Endothelial cell of umbilical vein (primary cell): Measurements from ENCODE around the gene KCNB1. TPM values are rescaled to one million over a fixed set of nuclear protein-coding genes. Genes with fewer than 3 reads are reported as not detected.

Experiments used
- BruUV-seq: library from RNA; stranded (reverse); fragments of 400-500 nt; replicated peaks from 2 replicates; lab custom pipeline; 2021; lab: Mats Ljungman, UMichigan
- CTCF ChIA-PET: fragments of 300-600, 350-600 bp; sonication (Branson Sonifier 250); formaldehyde crosslinking; loops from one replicate; lab custom pipeline; 2021; ENCODE audit warnings: antibody characterized with exemption, inconsistent platforms; lab: Charles Lee
- POLR2A ChIA-PET: fragments of 300-600, 350-600 bp; sonication (Branson Sonifier 250); formaldehyde crosslinking; loops from one replicate; lab custom pipeline; 2021; ENCODE audit warnings: antibody characterized with exemption, inconsistent platforms; lab: Charles Lee
- DNase-seq: peaks from one replicate; pipeline ENCODE4 v3.0.0-alpha.2; 2011; ENCODE audit warnings: low read depth, low spot score
- FAIRE-seq: peaks from 2 replicates; lab custom pipeline; 2011; peaks lifted over from hg19 to GRCh38; lab: Jason Lieb, UNC
- H2AFZ ChIP-seq: 2 replicates; pipeline ENCODE4 v1.6.0; 2012; ENCODE audit warnings: low read depth, low read length, control low read depth, inconsistent platforms
- H3K27ac ChIP-seq: 2 replicates; pipeline ENCODE4 v1.5.1; 2011; ENCODE audit warnings: low read depth, mild to moderate bottlenecking, control low read depth, low read length, moderate library complexity; ENCODE audit not compliant: insufficient read depth
- H3K27me3 ChIP-seq, 2 experiments: 2 replicates each; pipeline versions ENCODE4 v1.6.0 to v1.6.1; 2011; ENCODE audit warnings: low read length in 2 of 2, mixed read lengths in 1 of 2; ENCODE audit not compliant: control insufficient read depth in 2 of 2, insufficient read depth in 2 of 2
- H3K36me3 ChIP-seq, 2 experiments: 2 replicates in 1 of 2; 3 replicates in 1 of 2; pipeline ENCODE4 v1.5.1; 2011; ENCODE audit warnings: low read length in 2 of 2, mild to moderate bottlenecking in 1 of 2, moderate library complexity in 1 of 2; ENCODE audit not compliant: control insufficient read depth in 2 of 2, insufficient read depth in 2 of 2; ENCODE audit errors: extremely low read depth in 1 of 2
- H3K4me1 ChIP-seq: 3 replicates; pipeline ENCODE4 v1.5.1; 2011; ENCODE audit warnings: mild to moderate bottlenecking, low read length; ENCODE audit not compliant: control insufficient read depth, insufficient read depth; ENCODE audit errors: extremely low read depth
- H3K4me2 ChIP-seq: 2 replicates; pipeline ENCODE4 v1.6.1; 2011; ENCODE audit warnings: low read length, control low read depth, mixed read lengths; ENCODE audit not compliant: insufficient read depth
- H3K4me3 ChIP-seq, 3 experiments: fragments of 200-600 bp in 1 of 3; sonication (generic), shearing (Covaris generic) in 1 of 3; replicated peaks in 1 of 3; 2 replicates each; pipeline ENCODE4 v1.5.1; 2011 to 2016; ENCODE audit warnings: control low read depth in 3 of 3, low read length in 3 of 3, mild to moderate bottlenecking in 2 of 3, inconsistent platforms in 1 of 3, low read depth in 1 of 3, moderate library complexity in 1 of 3; ENCODE audit not compliant: insufficient read depth in 1 of 3
- H3K79me2 ChIP-seq: 2 replicates; pipeline ENCODE4 v1.6.0; 2012; ENCODE audit warnings: low read length, inconsistent platforms; ENCODE audit not compliant: control insufficient read depth, insufficient read depth
- H3K9ac ChIP-seq: replicated peaks from 2 replicates; pipeline ENCODE3; 2011; ENCODE audit warnings: low read length, control low read depth; ENCODE audit not compliant: insufficient read depth; ENCODE audit errors: extremely low read depth
- H3K9me1 ChIP-seq: replicated peaks from 3 replicates; pipeline ENCODE4 v1.6.0; 2011; ENCODE audit warnings: mild to moderate bottlenecking, low read length; ENCODE audit not compliant: control insufficient read depth, insufficient read depth; ENCODE audit errors: extremely low read depth
- H3K9me3 ChIP-seq: replicated peaks from 2 replicates; pipeline ENCODE4 v1.5.1; 2012; ENCODE audit warnings: low read length, inconsistent platforms; ENCODE audit not compliant: control insufficient read depth, insufficient read depth
- H4K20me1 ChIP-seq: replicated peaks from 2 replicates; pipeline ENCODE3; 2011; ENCODE audit warnings: mild to moderate bottlenecking, low read length; ENCODE audit not compliant: control insufficient read depth, insufficient read depth; ENCODE audit errors: extremely low read depth
- CTCF ChIP-seq, 2 donors: IDR thresholded peaks; 1 replicate in 1 of 2; 2 replicates in 1 of 2; pipeline ENCODE4 v1.5.1; 2011; ENCODE audit warnings: low read length in 2 of 2, mild to moderate bottlenecking in 2 of 2, moderate library complexity in 2 of 2, control low read depth in 1 of 2, inconsistent platforms in 1 of 2, low read depth in 1 of 2; ENCODE audit not compliant: insufficient read depth in 1 of 2; ENCODE audit errors: extremely low read depth in 1 of 2
- EZH2 ChIP-seq: IDR thresholded peaks from 2 replicates; pipeline ENCODE4 v1.6.1; 2012; ENCODE audit warnings: borderline replicate concordance, low read depth, mild to moderate bottlenecking, moderate library complexity, low read length, inconsistent platforms; ENCODE audit not compliant: severe bottlenecking
- FOS ChIP-seq: IDR thresholded peaks from 2 replicates; pipeline ENCODE4 v1.6.1; 2011; ENCODE audit warnings: mild to moderate bottlenecking, low read length, moderate library complexity, borderline replicate concordance; ENCODE audit not compliant: insufficient read depth
- JUN ChIP-seq: IDR thresholded peaks from 2 replicates; pipeline ENCODE4 v1.6.1; 2011; ENCODE audit warnings: borderline replicate concordance, low read depth; ENCODE audit not compliant: insufficient read length, insufficient read depth
- MYC ChIP-seq: IDR thresholded peaks from one replicate; pipeline ENCODE4 v1.6.1; 2011; ENCODE audit warnings: mild to moderate bottlenecking, low read depth, low read length
- dilution Hi-C: fragments of 300-500 bp; cut with MboI; formaldehyde crosslinking; loops from one replicate; pipeline ENCODE4 v1.15.0; 2019; ENCODE audit warnings: low sequenced_read_pairs; ENCODE audit not compliant: extremely low pct_ligation_motif_present
- intact Hi-C: fragments of 100-400 bp; cut with micrococcal nuclease; formaldehyde crosslinking; loops from one replicate; pipeline ENCODE4 v1.10.0; 2022
- polyA plus RNA-seq, 4 experiments: library from polyadenylated mRNA; depleted of rRNA in 3 of 4; stranded (reverse) in 3 of 4; unstranded in 1 of 4; fragments of >200 nt; gene quantifications; 2 replicates each; pipeline versions ENCODE4 v1.2.1 to v1.2.3, GENCODE V29; 2011 to 2012; ENCODE audit warnings: missing spikeins in 1 of 4
- total RNA-seq: library from RNA; stranded (reverse); gene quantifications from 2 replicates; pipeline ENCODE4 v1.2.3, GENCODE V29; 2021

KCNB1 gene
- total and polyA plus RNA-seq, 2 donors (not counting 3 experiments of a cell fraction or from before 2014, with no cell fraction given): not detected

DNA sequence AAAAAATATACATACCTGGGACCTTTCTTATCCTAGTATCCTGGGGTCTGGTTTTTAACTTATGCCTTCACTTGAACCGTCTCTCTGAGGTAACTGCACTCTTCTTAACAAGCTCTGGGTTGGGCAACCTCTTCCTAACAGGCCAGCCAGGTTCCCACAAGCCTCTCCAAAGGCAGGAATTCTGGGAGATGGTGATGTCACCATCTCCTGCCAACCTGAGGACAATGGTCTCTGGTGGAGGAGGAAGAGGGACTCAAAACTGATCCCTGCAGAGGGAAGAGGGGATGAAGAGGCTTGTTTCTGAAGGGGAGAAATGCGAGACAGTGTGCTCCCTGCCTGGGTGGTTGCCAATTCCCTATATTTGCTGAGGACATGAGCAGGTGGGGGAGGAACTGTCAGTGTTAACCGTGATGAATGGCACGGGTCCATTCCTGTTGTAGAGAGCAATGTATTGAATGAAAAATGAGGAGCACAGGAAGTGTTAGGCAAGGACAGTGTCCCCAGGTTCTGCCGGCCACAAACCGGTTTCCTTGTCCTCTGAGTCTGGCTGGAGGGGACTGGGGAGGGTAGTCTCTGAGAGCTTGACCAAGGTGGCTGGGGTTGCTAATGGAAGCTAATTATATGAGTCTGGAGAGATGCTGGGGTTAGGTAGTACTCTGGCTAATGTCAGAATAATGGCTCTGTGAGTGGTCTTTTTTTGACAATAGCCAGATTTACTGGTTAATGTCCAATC lies 95.5 kb downstream of the KCNB1 start:
- CTCF ChIA-PET: interaction anchor here (4.9 kb wide), 1 partner anchor 97 kb away, joined by 93 read pairs; the partner anchor contains the start of gene KCNB1
- TF ChIP-seq CTCF (IDR thresholded peaks at IDR 0.05; ENCODE audit: extremely low read depth in 1 of 2, insufficient read depth in 1 of 2, low read depth in 1 of 2, low read length in 2 of 2) (no peak), JUN (no peak), FOS (no peak), MYC (no peak), EZH2 (no peak)
- intact Hi-C loops: no loop called here

More for the DNA sequence above, 95.5 kb downstream of the KCNB1 start:
- POLR2A ChIA-PET: no interaction called here
- Histone ChIP-seq H3K36me3 (no peaks in the 10 kb centered on the region), H3K4me1 (no peaks in the 10 kb centered on the region), H3K9me3 (no peaks in the 10 kb centered on the region), H3K4me2 (no peak overlapping the region), H3K27ac (no peak overlapping the region), H2AFZ (no peak overlapping the region), H3K79me2 (no peaks in the 10 kb centered on the region), H4K20me1 (no peaks in the 10 kb centered on the region), H3K9ac (no peak overlapping the region), H3K4me3 (no peak overlapping the region), H3K9me1 (no peaks in the 10 kb centered on the region), H3K27me3 (peaks cover 2 to 6% of the 10 kb centered on the region in 2 experiments)
- DNase-seq (no peak), FAIRE-seq (no peak)
- dilution Hi-C loops: no loop called here
- no TSS peak for BruUV-seq
